Measurements from ENCODE around the gene CERS4.

DNA sequence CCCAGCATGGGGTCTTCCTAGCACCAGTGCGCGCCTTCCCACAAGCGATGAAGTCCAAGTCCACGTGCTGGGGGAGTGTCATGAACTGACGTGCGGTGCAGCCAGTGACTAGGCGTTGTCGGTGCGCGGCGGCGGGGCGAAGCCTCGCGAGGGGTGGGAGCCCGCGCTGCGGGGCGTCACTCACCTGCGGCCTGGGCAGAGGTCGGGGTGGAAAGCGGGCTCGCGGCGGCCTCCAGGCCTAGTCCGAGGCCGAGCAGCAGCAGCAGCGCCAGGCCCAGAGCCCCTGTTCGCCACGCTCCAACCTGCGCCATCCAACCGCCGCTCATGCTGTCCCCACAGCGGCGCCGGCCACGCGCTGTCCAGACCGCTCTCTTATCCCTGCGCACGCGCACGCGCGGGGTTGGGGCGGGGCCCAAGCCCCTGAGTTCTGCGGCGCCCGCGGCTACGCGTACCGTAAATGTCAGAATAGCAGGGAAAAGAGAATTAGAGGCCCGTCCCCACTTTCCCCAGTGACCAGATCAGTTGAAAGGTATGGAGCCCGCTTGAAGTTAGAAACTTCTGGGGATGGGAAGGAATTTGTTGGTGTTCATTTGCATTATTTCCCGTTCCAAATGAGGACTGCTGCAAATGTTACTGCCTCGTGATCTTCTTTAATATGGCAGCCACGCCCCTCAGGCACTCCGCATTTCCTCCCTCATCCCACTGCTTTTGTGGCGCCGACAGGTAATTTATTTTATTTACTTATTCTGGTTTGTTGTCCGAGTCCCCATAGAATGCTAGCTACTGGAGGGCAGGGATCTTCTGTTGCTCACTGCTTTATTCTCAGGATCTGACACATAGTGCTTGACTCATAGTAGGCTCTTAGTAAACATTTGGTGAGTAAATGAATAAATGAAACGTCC lies 99.0 kb downstream of the CERS4 start, which contains the start of gene CD320:
- TF ChIP-seq, protein P1, sequence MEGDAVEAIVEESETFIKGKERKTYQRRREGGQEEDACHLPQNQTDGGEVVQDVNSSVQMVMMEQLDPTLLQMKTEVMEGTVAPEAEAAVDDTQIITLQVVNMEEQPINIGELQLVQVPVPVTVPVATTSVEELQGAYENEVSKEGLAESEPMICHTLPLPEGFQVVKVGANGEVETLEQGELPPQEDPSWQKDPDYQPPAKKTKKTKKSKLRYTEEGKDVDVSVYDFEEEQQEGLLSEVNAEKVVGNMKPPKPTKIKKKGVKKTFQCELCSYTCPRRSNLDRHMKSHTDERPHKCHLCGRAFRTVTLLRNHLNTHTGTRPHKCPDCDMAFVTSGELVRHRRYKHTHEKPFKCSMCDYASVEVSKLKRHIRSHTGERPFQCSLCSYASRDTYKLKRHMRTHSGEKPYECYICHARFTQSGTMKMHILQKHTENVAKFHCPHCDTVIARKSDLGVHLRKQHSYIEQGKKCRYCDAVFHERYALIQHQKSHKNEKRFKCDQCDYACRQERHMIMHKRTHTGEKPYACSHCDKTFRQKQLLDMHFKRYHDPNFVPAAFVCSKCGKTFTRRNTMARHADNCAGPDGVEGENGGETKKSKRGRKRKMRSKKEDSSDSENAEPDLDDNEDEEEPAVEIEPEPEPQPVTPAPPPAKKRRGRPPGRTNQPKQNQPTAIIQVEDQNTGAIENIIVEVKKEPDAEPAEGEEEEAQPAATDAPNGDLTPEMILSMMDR (IDR thresholded peaks at IDR 0.05; ENCODE audit: low read depth, low read length, poor library complexity, severe bottlenecking) = no peak
- TF ChIP-seq EZH2phosphoT487 (IDR thresholded peaks at IDR 0.05; ENCODE audit: borderline replicate concordance, low read length) = no peak

All from DOHH2 (cell line).